Pons (tissue), 1 donor: ENCODE data around the gene GJD4.

Source experiments
- DNase-seq: peaks from one replicate; pipeline ENCODE4 v3.0.0-alpha.2; 2016; ENCODE audit warnings: low spot score

The GJD4 gene

DNA sequence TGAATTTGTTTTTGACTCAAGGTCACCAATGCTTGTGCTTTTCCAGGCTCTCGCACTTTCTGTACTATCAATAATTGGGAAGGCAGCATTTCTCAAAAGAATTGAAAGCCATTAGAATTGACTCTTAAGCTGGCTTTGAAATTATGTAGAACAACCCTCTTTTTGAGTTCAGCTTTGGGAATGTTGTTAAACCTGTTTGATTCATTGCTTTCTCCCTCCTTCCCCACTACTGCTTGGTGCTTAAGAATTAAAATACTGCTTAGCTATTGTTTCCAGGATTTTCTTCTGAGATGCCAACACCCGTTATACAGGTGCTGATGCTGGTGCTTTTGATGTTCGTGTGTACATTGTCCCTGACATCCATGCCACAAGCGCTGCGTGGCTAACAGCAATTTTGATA, 52.5 kb downstream of the GJD4 start:
- DNase-seq = no peak
